ENCODE measurements around the gene HECW1.
"Not testable (repeated sequence)": the region's sequence is repeated elsewhere in the genome, so short reads cannot be mapped to it uniquely, and the experiment has no call there.

Gene HECW1

DNA sequence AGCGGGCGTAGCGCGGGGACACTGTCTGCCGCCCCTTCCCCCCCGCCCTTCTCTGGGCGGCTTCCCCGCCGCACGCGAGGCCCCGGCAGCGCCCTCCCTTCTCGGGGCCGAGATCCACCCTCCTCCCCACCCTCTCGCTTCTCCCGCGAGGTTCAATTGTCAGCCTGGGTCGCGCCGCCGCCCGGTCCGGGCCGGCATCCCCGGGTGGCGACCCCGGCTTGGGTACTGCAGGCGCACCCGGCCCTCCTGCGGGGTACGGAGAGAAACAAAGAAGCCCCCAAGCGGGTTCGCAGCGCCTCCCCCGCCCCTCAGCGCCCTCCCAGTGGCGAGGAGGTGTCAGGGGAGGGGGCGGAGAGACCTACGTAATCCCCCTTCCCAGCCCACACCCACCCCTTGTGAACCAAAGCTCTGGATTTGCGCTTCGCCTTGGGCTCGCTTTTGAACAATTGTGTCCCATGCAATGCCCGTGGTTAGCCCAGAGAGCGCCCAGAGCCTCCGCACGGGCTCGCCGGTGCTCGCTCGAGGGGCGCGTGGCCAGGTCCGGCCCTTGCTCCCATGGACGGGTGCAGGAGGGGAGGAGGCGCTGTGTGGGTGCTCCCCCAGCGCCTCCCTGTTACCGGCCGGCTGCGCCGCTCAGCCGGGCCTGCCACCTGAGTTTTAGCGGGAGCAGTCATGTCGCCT, 634 bp downstream of the HECW1 start:
- DNase-seq (ENCODE audit: low read depth in 3 of 3) = no peak

DNA sequence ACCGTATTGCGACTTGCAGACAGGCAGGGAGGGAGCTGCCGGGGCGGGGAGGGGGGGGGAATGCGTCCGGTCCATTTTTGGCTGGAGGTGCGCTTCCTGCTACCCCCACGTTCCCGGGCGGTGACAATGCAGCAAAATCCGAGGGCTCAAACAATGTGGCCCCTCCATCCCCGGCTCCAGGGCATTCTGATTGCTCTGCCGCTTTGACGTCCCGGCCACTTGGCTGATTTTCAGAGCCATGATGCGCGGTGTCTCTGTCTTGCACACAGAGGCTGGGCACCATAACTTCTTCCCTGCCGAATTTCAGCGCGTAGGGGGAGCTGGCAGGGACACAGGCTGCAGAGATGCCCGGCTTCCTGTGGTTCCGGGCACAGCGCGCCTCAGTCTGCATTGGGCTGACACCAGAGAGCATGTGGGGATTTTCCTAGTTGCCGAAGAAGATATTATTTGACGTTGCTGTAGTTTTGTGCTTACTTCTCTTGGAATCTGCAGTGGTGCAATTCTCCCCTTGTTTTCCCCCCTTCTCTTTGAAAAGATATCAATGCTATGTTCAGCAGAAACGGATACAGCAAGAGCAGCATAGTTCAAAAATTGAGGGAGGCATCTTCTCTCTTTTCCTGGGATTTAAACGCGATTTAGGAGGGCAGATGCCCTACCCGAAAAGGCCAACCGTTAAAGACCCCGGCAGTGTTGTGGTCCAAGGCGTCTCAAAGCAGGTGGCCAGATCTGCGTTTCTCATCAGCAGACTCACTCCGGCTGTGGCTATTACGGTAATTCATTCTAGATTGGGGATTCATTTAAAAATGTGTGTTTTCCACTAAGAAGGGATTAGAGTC, 1.4 kb downstream of the HECW1 start:
- DNase-seq (ENCODE audit: low read depth in 3 of 3) = no peak

DNA sequence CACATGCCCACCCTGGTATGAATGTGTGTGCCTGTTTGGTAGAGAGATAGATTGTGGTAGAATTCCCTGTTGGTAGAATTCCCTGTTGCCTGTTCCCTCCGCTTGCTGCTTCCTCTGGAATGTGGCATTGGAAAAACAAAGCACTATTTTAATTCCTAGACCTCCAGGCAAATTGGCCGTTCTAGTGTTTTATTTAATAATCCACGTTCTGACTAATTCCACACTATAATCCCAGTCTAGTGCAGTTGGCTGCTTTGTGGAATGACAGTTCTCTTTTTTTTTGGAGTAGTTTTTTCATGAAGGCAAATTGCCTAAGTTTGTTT, 2.0 kb downstream of the HECW1 start:
- DNase-seq (ENCODE audit: low read depth in 3 of 3) = no peak

DNA sequence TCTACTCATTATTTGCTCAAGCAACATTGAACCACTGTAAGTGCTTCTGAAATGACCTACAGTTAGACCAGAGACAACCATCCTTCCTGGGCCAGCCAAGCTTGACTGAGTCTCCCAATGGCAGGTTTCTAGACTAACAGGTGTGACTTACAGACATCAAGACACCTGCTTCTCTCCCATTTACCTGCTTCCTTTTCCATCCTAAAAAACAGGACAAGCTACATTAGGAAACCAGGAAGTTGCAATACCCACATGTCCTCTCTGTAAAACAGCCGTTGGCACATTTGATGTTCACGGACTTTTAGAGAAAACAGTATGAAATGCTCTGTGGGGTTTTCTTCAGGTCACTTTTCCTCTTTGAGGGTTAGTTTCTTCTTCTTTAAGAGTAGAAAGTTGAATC, 4.0 kb downstream of the HECW1 start:
- DNase-seq (ENCODE audit: low read depth in 3 of 3) = no peak

DNA sequence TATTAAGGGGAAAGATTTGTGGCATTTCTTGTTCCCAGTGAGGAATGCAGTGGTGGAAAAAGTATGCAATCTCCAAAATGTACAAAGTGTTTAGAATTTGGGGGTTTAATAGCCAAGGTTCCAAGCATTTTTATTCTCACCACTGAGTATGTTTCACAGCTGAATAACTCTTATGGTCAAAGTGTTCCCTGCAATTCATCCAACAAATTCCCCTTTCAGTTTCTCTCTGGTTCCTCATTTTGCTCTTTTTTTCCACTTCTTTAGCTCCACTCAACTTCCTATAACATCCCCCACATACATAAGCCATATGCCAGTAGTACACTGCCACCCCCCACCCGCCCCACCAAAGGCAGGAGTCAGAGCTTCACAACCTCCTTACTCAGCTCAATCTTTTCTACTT, 4.6 kb downstream of the HECW1 start:
- DNase-seq (ENCODE audit: low read depth in 3 of 3) = no peak

DNA sequence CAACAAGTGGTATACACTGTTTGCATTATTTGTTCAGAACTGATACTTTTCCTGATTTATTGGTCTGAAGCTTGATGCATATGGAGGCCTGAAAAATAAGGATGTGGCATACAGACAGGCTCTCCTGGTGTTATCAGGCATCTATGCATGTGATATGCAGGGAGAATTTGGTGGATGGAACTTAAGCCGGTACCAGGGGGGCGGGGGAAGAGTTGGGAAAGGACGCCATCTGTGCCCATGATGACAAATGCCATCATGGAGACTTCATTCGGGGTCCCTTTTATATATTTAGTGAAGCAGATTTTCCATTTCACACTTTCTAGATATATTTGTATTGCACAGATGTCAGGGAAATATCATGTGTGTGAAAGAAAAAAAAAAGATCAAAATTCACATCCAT, 5.4 kb downstream of the HECW1 start:
- no peak for DNase-seq (ENCODE audit: low read depth in 3 of 3)

DNA sequence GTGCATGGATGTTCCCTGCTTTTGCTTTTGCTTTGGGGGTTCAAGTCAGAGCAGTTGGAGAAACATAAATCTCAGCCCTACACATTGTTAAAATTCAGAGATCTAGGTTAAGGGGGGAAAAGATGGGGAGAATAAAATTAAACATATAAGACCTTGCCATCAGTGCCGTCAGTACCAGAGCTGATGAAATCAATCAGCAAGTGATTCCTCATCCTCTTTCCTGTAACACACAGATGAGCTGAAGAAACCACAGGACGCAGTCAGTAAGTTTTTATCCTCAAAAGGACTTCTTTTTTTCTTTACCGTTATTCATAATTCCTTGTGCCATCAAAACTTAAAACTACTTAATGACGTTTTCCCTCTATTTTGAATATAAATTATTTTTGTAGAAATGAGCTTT, 5.9 kb downstream of the HECW1 start:
- DNase-seq (ENCODE audit: low read depth in 3 of 3) = no peak

DNA sequence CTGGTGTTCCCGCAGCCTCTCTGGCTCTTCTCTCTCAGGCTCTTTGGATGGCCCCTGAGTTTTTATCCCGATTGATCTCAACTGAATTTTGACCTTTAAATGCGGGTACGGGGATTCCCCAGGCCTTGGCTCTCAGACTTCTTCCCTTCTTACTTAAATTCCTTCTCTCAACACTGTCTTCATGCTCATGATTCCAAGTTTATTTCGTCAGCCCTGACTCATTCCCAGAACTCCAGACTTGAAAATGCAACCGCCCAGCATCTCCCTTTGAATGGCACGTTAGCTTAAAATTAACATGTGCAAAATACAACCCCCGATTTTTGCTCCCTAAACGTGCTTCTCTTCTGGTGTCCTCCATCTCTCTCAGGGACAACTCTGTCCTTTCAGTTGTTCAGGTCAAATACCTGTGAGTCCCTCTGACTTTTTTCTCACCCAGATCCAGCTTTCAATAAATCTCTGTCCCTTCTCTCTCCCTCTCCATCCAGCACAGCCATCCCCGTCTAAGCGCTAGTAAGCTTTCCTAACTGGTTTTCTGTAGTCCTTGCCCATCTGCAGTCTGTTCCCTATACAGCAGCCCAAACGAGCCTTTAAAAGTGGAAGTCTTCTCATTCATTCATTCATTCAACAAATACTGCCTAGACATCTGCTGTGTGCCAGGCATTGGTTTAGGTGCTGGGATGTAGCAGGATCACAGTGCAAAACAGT, 7.1 kb downstream of the HECW1 start:
- DNase-seq (ENCODE audit: low read depth in 3 of 3) = no peak

DNA sequence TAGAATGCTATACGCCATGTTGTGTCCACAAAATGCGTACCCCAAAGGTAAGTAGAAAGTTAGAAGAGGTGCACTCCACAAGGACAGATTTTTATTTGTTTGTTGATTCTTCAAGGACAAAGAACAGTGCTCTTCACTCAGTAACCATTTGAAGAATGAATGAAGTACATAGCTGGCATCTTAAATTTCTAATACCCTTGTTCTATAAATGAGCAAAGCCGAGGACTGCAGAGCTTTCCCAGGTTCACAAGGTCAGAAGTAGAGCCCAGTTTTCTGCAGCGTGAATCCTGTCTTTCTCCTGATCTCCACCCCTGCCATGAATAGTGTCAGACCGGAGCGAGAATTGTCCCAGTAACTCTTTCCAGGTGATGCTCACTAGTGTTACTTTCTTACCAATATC, 9.5 kb downstream of the HECW1 start:
- DNase-seq (ENCODE audit: low read depth in 3 of 3) = no peak

DNA sequence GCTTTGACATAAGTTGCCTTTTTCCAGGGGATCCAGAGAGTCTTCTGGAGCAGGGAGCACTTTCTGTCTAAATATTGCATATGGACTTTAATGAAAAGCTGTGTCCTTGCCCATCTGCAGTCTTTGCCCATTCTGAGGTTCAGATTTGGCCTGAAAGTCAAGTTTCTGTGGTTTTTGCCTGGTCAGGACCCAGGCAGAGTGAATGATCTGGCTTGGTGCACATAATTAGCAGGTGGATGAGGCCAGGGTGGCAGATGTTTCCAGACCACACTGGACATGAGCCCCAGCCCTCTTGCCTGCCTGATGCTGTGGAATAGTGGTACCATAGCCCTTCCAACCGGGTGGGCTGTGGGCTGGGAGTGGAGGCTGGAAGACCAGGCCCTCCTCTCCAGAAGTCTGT, 11.0 kb downstream of the HECW1 start:
- DNase-seq (ENCODE audit: low read depth in 3 of 3) = no peak

DNA sequence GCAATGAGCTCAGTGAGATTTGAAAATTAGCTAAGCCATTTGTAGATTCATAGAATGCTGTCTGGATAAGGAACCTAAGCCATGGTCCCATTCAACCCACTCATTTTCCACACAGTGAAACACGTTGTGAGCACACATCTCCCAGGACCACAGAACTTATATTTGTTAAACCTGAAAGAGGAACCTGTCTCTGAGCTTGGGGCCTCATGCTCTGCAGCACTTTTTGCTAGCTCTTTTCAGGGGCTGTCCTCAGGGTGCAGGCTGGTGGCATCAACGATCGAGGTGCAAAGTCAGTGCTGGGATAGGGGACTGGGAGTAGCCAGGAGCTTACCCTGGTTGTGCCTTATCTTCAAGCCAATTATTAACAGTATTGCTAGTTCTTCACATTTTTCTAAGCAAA, 11.9 kb downstream of the HECW1 start:
- DNase-seq (ENCODE audit: low read depth in 3 of 3) = no peak

DNA sequence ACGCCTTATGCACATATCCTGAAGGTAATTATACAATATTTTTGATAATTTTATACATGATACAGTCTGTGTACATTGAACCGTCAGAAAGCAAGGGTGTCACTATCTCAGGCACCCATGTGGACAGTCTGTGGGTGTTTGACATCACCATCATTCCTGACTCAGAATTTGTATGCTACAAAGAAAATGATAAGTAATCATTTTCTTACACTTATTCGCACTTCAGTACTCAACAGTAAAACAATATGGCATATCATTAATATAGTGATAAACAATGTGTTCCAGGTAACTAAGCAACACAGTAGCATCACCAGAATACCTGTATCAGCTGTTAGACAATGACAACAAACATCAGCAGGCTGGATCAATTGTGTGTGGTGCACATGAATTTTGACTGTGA, 17.9 kb downstream of the HECW1 start:
- DNase-seq (ENCODE audit: low read depth in 3 of 3) = no peak

DNA sequence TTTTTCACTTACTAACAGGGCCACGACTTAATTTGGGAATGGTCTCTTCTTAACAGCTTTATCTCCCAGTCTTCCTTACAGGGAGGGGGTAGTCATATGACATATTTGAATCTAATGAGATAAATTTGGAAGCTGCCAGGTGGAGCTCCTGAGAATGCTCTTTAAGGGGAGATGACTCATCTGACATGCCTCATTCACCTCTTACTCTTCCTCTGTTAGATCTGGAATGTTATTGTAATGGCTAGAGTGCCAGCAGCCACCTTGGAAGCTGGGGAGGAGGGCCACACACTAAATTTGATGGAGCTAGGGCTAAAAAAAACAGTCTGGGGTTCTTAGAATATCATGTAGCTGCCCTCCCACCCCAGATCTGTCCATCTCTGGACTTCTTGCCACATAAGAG, 22.7 kb downstream of the HECW1 start:
- no peak for DNase-seq (ENCODE audit: low read depth in 3 of 3)

DNA sequence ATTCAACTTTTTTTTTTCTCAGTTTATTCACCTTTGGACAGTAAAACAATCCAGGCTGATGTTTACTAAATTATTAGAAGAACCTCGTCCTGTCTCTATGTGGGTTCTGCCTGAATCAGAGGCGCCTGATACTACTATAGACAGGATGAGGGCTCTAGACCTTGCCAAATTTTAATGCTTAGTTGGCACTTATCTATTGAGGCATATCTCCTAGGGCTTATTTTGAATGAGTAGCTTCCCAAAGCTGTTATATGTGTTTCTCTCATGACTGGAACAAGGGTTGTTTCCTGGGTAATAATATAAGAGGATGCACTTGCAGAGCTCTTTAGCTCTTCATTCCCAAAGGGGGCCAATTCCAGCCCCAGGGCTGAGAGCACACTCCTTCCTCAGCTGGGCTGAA, 23.6 kb downstream of the HECW1 start:
- no peak for DNase-seq (ENCODE audit: low read depth in 3 of 3)

DNA sequence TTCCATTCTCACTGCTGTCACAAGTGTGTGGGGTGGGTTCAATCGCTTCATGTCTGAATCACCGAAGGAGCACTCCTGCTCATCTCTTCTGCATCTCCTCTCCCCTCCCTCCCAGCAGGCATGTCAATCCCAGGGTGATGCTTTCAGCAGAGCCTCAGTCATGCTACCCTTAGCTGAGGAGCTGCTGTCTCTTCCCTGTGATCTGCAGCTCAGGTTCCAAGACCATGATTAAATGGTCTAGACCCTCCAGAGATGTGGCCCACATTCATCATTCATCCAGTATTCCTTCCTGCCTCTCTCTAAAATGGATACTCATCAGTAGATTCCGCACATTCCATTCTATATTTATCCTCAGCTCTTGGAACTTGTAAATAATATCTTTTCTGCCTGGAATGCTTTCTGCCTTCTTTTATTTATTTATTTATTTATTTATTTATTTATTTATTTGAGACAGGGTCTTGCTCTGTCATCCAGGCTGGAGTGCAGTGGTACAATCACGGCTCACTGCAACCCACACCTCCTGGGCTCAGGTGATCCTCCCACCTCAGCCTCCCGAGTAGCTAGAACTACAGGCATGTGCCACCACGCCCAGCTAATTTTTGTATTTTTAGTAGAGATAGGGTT, 24.8 kb downstream of the HECW1 start:
- DNase-seq (ENCODE audit: low read depth in 3 of 3) = not testable (repeated sequence)

DNA sequence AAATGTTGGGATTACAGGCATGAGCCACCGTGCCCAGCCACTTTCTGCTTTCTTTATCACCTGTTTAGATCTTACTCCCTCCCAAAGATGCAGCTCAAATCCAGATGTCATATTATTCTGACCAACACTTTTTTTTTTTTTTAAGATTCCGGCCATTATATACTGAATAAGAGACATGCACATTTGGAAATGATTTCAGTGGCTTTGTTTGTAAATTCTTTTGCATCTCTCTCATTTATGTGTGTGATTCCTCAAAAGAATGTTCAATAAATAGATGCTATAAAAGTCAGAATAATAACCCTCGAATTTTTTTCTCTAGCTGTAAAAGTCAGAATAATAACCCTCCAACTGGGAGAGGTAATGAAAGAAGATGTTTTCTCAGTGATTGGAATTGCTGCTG, 25.4 kb downstream of the HECW1 start:
- DNase-seq (ENCODE audit: low read depth in 3 of 3) = no peak

DNA sequence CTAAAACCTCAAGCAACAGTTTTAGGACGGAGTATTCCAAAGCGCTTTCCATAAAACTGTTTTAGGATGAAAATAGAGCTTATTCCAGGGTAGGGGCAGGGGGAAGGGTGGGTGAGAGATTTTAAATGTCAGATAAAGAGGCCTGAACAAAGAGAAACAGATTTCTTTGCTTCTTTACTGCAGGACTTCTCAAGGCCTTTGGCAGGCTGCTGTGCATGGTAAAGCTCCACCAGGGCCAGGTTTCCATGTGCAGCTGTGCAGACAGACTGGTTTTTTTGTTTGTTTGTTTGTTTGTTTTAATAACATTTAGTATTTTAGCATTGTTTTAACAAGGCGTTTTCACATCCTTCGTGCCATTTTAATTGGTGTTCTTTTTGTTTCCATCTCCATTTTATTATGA, 26.3 kb downstream of the HECW1 start:
- no peak for DNase-seq (ENCODE audit: low read depth in 3 of 3)

DNA sequence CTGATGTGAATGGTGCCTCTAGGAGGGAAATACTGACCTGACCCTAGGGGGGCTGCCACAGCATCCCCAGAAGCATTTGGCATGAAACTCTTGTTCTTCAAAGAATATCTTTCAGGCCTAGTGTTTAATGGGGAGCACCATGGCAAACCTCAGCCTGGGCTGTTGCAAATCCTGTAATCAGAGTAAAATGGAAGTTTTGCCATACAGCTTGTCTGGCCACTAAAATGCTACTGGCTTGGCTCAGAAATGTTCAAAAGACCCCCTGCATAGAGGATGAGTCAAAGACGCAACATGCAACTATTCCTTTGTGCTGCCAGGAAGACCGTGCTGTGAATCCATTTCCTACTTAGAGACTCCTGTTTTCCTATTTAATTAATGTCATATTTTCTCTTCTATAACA, 26.7 kb downstream of the HECW1 start:
- no peak for DNase-seq (ENCODE audit: low read depth in 3 of 3)

DNA sequence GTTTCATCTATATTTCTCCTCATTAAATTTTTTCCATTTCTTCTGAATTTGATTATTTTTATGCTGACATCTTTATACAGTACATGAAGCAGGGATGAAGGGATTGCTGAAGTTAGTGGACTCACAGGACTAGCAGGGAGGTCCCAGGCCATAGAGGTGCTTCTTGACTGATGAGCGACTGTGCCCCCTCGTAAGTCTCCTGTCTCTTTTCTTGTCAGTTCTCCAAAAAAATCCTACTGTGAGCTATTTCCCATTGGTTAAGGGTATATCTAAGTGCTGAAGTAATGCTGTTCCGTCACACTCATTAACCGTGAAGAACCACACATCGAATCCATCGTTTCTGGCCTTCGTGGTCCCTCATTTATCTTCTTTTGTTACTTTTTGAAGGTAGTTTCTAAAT, 27.7 kb downstream of the HECW1 start:
- no peak for DNase-seq (ENCODE audit: low read depth in 3 of 3)

DNA sequence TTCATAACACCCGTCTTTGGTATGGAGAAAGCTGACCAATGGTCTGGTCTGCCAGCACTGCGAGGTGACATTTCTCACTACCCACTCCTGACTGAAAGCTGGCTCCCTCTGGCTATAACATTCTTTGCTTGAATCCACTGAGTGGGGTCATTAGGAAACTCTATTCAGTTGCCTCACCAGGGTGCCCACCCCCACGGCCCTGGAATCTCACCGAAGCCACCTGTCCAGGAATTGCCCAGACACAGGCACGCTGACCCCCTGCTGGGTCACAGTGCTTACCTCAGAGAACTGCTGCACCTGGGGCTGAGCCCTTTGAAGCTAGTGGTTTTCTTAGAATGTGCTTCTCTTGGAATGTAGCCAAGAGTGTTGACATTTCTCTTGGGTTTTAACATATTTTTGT, 28.6 kb downstream of the HECW1 start:
- DNase-seq (ENCODE audit: low read depth in 3 of 3) = no peak

DNA sequence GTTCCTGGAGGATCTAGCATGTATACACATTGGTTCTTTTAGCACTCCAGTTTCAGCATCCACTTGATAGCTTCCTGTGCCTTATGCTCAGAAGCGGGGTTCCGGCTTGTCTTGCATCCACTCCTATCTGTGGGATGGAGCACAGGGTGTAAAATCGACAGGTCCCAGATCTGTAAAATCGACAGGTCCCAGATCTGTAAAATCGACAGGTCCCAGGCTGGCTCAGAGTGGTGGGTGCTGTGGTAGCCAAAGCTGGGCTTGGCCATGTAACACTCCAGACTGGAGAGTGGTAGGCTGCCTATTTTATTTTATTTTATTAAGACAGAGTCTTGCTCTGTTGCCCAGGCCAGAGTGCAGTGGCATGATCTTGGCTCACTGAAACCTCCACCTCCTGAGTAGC, 30.3 kb downstream of the HECW1 start:
- DNase-seq (ENCODE audit: low read depth in 3 of 3) = no peak

DNA sequence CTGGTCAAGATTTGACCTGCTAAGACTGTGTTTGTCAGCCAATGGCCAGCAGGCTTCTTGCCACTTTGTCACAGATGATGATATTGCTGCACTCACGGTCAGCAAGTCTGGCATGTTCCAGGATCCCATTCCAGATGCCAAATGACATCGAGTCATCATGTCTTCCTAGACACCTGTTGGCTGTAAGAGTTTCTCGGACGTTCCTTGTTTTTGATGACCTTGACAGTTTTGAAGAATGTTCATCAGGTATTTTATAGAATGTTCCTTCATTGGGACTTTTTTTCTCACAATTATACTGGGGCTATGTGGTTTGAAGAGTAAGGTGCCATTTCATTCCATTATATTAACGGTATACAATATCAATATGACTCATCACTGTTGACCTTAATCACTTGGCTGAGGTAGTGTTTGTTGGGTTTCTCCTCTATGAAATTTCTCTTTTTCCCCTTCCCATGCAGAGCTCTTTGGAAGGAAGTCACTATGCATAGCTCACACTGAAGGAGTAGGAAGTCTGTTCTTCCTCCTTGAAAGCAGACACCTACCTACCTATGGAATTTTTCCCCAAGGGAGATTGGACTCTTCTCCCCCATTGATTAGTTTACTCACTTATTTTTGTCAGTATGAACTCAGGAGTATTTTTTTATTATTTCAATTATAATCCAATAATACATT, 31.6 kb downstream of the HECW1 start:
- DNase-seq (ENCODE audit: low read depth in 3 of 3) = no peak
